Keratinocyte (primary cell): ENCODE data around the gene TAF1B.

Experiments
- CTCF ChIP-seq, 3 experiments: IDR thresholded peaks in 1 of 3; conservative IDR thresholded peaks in 1 of 3; optimal IDR thresholded peaks in 1 of 3; 2 replicates in 2 of 3; 3 replicates in 1 of 3; pipeline versions ENCODE3 to v1.5.1; 2011; ENCODE audit warnings: low read length in 3 of 3, mild to moderate bottlenecking in 3 of 3, moderate library complexity in 2 of 3, control low read depth in 1 of 3, inconsistent platforms in 1 of 3; ENCODE audit not compliant: insufficient read depth in 2 of 3; ENCODE audit errors: extremely low read depth in 1 of 3
- EZH2 ChIP-seq: IDR thresholded peaks from one replicate; pipeline ENCODE4 v1.6.1; 2012; ENCODE audit warnings: inconsistent platforms, mild to moderate bottlenecking, low read length, moderate library complexity

GRCh38 chr2:9897331-9897737 lies 54.1 kb downstream of the TAF1B start:
- TF ChIP-seq CTCF (optimal IDR thresholded peaks at IDR 0.05 in 1 of 3, IDR thresholded peaks at IDR 0.05 in 1 of 3, conservative IDR thresholded peaks at IDR 0.05 in 1 of 3; ENCODE audit: extremely low read depth in 1 of 3, insufficient read depth in 2 of 3, low read length in 3 of 3) (no peak), EZH2 (no peak)
